ENCODE data around the gene PXDN. TPM values are rescaled to one million over a fixed set of nuclear protein-coding genes. Genes with fewer than 3 reads are reported as not detected.
A peak's percentile ranks its signal among the peaks of the same experiment; 100 is the strongest.

Gene PXDN
- total and polyA plus RNA-seq, 9 donors, result 36.0 to 116 (median 54.5) TPM

DNA sequence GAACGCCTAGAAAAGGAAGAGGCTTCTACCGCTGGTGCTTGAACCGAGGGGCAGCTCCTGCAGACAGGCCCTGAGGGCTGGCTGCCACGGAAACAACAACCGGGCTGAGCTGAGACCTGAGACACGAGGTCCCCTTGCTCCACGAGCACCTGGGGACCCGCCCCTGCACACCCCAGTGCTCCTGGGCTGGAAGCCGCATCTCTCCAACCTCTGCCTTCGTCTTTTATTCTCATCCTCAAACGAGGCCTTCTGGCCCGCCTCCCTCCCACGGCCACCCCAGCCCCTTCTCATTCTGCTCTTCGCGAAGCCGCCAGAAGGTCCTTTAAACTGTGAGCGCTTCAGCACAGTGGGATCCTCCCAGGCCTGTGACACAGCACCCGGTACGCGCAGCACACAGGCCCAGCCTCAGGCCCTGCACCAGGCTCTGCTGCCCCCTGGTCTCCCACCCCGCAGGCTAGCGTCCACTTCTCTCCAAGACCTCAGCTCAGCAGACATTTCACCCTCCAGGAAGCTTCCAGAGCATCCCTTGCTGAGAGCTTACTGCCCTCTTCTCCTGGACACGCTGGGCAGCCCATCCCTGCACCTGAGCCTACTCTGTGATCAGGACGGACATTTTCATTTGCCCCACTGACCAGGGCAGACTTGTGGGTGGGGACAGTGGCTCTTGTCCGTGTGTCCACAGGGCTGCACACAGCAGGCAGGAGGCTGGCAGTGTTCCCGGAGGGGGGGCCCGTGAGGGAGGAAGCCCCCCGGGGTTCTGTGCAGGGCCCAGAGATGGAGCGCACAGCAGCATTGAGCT lies 149.7 kb downstream of the PXDN start:
- no peak overlapping the region for H3K27ac ChIP-seq
- no peak overlapping the region for H3K4me3 ChIP-seq
- no peaks in the 10 kb centered on the region for H3K27me3 ChIP-seq
- peaks cover 14% of the 10 kb centered on the region for H3K4me1 ChIP-seq (ENCODE audit: insufficient read depth)
- no peaks in the 10 kb centered on the region for H3K36me3 ChIP-seq
- WGBS, 3 donors, result 87 to 88% (median 87%) methylated on average over 29 of the region's 29 CpGs
- DNase-seq, result no peak
- TF ChIP-seq POLR2A (IDR thresholded peaks at IDR 0.05), result no peak
- TF ChIP-seq, protein P1, sequence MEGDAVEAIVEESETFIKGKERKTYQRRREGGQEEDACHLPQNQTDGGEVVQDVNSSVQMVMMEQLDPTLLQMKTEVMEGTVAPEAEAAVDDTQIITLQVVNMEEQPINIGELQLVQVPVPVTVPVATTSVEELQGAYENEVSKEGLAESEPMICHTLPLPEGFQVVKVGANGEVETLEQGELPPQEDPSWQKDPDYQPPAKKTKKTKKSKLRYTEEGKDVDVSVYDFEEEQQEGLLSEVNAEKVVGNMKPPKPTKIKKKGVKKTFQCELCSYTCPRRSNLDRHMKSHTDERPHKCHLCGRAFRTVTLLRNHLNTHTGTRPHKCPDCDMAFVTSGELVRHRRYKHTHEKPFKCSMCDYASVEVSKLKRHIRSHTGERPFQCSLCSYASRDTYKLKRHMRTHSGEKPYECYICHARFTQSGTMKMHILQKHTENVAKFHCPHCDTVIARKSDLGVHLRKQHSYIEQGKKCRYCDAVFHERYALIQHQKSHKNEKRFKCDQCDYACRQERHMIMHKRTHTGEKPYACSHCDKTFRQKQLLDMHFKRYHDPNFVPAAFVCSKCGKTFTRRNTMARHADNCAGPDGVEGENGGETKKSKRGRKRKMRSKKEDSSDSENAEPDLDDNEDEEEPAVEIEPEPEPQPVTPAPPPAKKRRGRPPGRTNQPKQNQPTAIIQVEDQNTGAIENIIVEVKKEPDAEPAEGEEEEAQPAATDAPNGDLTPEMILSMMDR (IDR thresholded peaks at IDR 0.05), result no peak
- TF ChIP-seq EP300 (IDR thresholded peaks at IDR 0.05), result no peak
- H3K9me3 ChIP-seq, result no peaks in the 10 kb centered on the region
- intact Hi-C loops (cut with DNase I), result loop anchor here in 3 of 4 donors (5.0 kb wide), 2 partner anchors 63 to 148 kb away; partner anchors contain the start of gene PXDN (in 2 of the 3)

DNA sequence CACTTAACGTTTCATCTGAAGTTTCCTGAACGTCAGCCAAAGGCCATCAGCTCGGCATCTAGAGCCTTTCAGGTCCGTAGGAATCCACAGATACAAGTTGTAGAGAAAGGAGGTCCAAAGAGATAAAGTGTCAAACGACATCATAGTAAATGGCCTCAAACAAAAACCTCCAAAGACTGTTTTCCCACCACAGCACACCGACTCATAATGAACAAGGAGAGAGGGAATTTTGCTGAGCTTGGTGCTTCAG lies 150.3 kb downstream of the PXDN start:
- peaks cover 9% of the 10 kb centered on the region for H3K4me1 ChIP-seq (ENCODE audit: insufficient read depth)
- no peaks in the 10 kb centered on the region for H3K27me3 ChIP-seq
- TF ChIP-seq POLR2A (IDR thresholded peaks at IDR 0.05) (no peak), EP300 (IDR thresholded peaks at IDR 0.05) (no peak)
- TF ChIP-seq, protein P1 (IDR thresholded peaks at IDR 0.05), result no peak
- intact Hi-C loops (cut with DNase I), result loop anchor here in 3 of 4 donors (5.0 kb wide), 2 partner anchors 63 to 148 kb away; partner anchors contain the start of gene PXDN (in 2 of the 3)
- no peaks in the 10 kb centered on the region for H3K9me3 ChIP-seq
- no peak overlapping the region for H3K27ac ChIP-seq
- DNase-seq, result no peak
- no peak overlapping the region for H3K4me3 ChIP-seq
- no peaks in the 10 kb centered on the region for H3K36me3 ChIP-seq
- 35 to 45% (median 44%) methylated on average over 6 of the region's 6 CpGs for WGBS, 3 donors

DNA sequence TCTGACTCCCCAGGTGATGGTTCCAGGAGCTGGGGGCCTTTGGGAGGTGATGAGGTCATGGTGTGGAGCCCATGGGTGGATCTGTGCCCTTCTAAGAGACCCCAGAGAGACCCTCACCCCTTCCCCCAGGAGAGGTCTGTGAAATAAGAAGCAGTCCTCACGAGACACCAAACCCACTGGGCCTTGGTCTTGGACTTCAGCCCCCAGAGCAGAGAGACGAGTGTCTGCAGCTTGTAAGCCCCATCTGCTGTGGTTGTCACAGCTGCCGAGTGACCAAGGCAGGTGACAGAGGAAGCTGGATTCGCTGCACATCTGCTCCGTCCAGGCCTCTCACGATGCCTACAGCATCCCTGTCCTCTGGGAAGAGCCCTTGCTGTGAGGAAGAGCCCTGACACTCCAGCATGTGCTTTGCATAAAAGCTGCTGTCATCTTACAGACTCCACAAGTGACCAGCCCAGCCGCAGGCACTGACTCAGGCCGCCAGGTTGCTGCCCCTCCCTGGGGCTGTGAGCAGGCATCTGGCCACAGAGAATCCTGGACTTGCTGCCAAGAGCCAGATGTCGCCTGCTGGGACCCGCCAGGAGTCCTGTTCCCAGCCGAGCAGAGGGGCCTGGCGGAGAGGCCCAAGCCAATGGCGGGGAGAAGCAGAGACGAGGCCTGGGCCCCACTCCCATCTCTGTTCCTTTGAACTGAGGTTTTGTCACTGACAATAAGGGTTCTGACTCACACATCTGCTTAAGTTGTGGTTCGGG lies 150.8 kb downstream of the PXDN start:
- Histone ChIP-seq H3K36me3 (no peaks in the 10 kb centered on the region), H3K27me3 (no peaks in the 10 kb centered on the region), H3K4me1 (ENCODE audit: insufficient read depth) (peaks cover 9% of the 10 kb centered on the region), H3K4me3 (no peak overlapping the region), H3K27ac (peak overlapping the region in 1 of 2 donors; percentile 18), H3K9me3 (no peaks in the 10 kb centered on the region)
- TF ChIP-seq POLR2A (IDR thresholded peaks at IDR 0.05), result no peak
- TF ChIP-seq, protein P1 (IDR thresholded peaks at IDR 0.05), result no peak
- TF ChIP-seq EP300 (IDR thresholded peaks at IDR 0.05), result no peak
- WGBS, 3 donors, result 67 to 70% (median 68%) methylated on average over 15 of the region's 15 CpGs
- intact Hi-C loops (cut with DNase I), result loop anchor here in 3 of 4 donors (2.0 to 5.0 kb wide), 3 partner anchors 64 to 149 kb away; partner anchors contain the start of gene PXDN (in 2 of the 3)
- peak in 2 of 5 donors; percentile 55 to 57 for DNase-seq

DNA sequence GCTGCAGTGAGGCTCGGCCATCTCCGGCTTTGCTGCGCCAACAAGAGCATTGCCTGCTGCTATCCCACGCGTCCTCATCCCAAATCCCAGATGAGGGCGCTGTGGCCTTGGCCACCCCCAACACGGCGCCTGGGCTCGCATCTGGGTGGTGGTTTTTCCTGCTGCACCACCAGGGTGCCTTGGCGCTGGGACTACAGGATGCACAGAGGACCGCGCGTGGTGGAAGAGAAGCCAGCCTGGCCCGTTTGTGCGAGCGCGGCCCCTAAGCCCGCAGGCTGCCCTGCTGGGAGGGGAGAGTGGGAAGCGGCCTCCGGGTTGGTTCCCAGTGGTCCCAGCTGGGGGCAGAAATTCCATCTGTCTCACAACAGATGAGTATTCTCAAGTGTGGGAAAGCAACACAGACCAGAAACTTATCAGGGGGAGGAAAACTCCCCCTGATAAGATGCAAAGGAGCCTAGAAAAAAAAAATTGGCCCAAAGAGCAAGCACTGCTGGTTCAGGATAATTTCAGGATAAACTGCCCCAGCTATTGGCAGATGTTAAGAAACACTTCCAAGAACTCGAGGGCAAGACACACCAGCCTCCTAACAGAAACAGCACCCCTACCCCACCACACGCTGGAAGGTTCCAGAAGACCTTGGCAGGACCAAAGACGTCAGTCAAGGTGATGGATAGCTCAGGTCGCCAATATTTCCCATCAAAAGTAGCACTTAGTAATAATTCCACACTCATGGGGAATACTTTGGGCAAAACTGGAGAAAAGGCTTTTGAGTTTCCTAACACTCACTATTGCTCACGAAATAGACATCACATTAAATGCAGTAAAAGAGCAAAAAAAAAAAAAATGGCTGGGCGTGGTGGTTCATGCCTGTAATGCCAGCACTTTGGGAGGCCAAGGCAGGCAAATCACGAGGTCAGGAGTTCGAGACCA lies 152.1 kb downstream of the PXDN start:
- WGBS, 3 donors, result 7 to 16% (median 7%) methylated on average over 28 of the region's 28 CpGs
- Histone ChIP-seq H3K4me1 (ENCODE audit: insufficient read depth) (peaks cover 9% of the 10 kb centered on the region), H3K36me3 (no peaks in the 10 kb centered on the region), H3K27ac (peak overlapping the region in 1 of 2 donors; percentile 20), H3K9me3 (no peaks in the 10 kb centered on the region), H3K4me3 (peak overlapping the region; percentile 1), H3K27me3 (no peaks in the 10 kb centered on the region)
- no peak for TF ChIP-seq EP300 (IDR thresholded peaks at IDR 0.05)
- TF ChIP-seq POLR2A (IDR thresholded peaks at IDR 0.05), result peak; percentile 25
- TF ChIP-seq, protein P1 (IDR thresholded peaks at IDR 0.05), result peak; percentile 69 to 94 (median 92)
- intact Hi-C loops (cut with DNase I), result loop anchor here in 3 of 4 donors (2.0 to 5.0 kb wide), 3 partner anchors 65 to 151 kb away; partner anchors contain the start of gene PXDN (in 2 of the 3)
- peak; percentile 87 to 91 (median 90) for DNase-seq
